CD4-positive, alpha-beta T cell (primary cell): ENCODE data around the gene TGDS. TPM values are rescaled to one million over a fixed set of nuclear protein-coding genes. Genes with fewer than 3 reads are reported as not detected.

ENCODE experiments used
- ATAC-seq: fragments of 200-7000 bp; cut with Tn5 transposase; one replicate; pipeline ENCODE4 v1.10.0; 2022; ENCODE audit warnings: mild to moderate bottlenecking; ENCODE audit not compliant: poor library complexity
- CTCF ChIA-PET: fragments of 350-600 bp; sonication (Branson Sonifier 250); formaldehyde crosslinking; loops from one replicate; lab custom pipeline; 2021; ENCODE audit warnings: antibody characterized with exemption, inconsistent platforms; lab: Charles Lee
- POLR2A ChIA-PET: fragments of 350-600 bp; sonication (Branson Sonifier 250); formaldehyde crosslinking; loops from one replicate; lab custom pipeline; 2021; ENCODE audit warnings: antibody characterized with exemption, inconsistent platforms; lab: Charles Lee
- DNase-seq, 14 experiments: peaks; one replicate each; pipeline ENCODE4 v3.0.0-alpha.2; 2013 to 2020; ENCODE audit warnings: mixed read lengths in 2 of 14
- H3K27ac ChIP-seq, 2 donors: one replicate each; pipeline versions ENCODE4 v1.5.1 to v1.7.0; 2013; ENCODE audit warnings: low read length in 2 of 2, low read depth in 1 of 2, mild to moderate bottlenecking in 1 of 2
- H3K27me3 ChIP-seq, 2 experiments: 1 replicate in 1 of 2; 2 replicates in 1 of 2; pipeline versions ENCODE4 v1.6.1 to v1.7.0; 2013; ENCODE audit warnings: low read length in 2 of 2, control low read depth in 1 of 2, mild to moderate bottlenecking in 1 of 2, moderate library complexity in 1 of 2; ENCODE audit not compliant: insufficient read depth in 2 of 2, control insufficient read depth in 1 of 2
- H3K36me3 ChIP-seq: one replicate; pipeline ENCODE4 v1.6.1; 2013; ENCODE audit warnings: low read length, control low read depth; ENCODE audit not compliant: insufficient read depth
- H3K4me1 ChIP-seq: one replicate; pipeline ENCODE4 v1.6.1; 2013; ENCODE audit warnings: low read length, control low read depth; ENCODE audit not compliant: insufficient read depth
- H3K4me3 ChIP-seq: one replicate; pipeline ENCODE4 v1.5.1; 2013; ENCODE audit warnings: mild to moderate bottlenecking, low read length, moderate library complexity
- H3K9me3 ChIP-seq, 2 experiments: 1 replicate in 1 of 2; 2 replicates in 1 of 2; pipeline versions ENCODE4 v1.6.1 to v1.7.0; 2013; ENCODE audit warnings: low read length in 2 of 2, mild to moderate bottlenecking in 2 of 2, control low read depth in 1 of 2, moderate library complexity in 1 of 2; ENCODE audit not compliant: control insufficient read depth in 1 of 2, insufficient read depth in 1 of 2
- H3K27ac Mint-ChIP-seq: one replicate; pipeline ENCODE4 v1.8.0; 2020; ENCODE audit warnings: mixed read lengths
- H3K27me3 Mint-ChIP-seq: one replicate; pipeline ENCODE4 v1.8.0; 2021; ENCODE audit warnings: mixed read lengths
- H3K36me3 Mint-ChIP-seq: one replicate; pipeline ENCODE4 v1.8.0; 2021; ENCODE audit warnings: low read depth, mixed read lengths
- H3K4me1 Mint-ChIP-seq: one replicate; pipeline ENCODE4 v1.8.0; 2021; ENCODE audit warnings: low read depth, mixed read lengths
- H3K4me3 Mint-ChIP-seq: one replicate; pipeline ENCODE4 v1.8.0; 2020; ENCODE audit warnings: mild to moderate bottlenecking, mixed read lengths
- H3K9me3 Mint-ChIP-seq: one replicate; pipeline ENCODE4 v1.8.0; 2020; ENCODE audit warnings: mixed read lengths
- CTCF ChIP-seq: fragments of 200-600 bp; IDR thresholded peaks from one replicate; pipeline ENCODE4 v1.8.0; 2022; ENCODE audit warnings: antibody characterized with exemption, mild to moderate bottlenecking
- intact Hi-C, 2 experiments: fragments of 100-400 bp; cut with DNase I in 1 of 2; cut with micrococcal nuclease in 1 of 2; formaldehyde crosslinking; loops; one replicate each; pipeline versions ENCODE4 v1.15.1 to v1.9.0; 2023 to 2025; cut with DNase I, micrococcal nuclease
- total RNA-seq, 174 experiments: library from RNA in 2 of 174; stranded (reverse) in 2 of 174; gene quantifications; one replicate each; pipeline ENCODE4 v1.2.3 and lab custom pipeline; 2021 to 2026

Gene TGDS
- total RNA-seq, 2 experiments from 2014 or later: 4.1 to 4.6 TPM

GRCh38 chr13:94598281-94598680 lies 2.3 kb upstream of the TGDS start:
- Histone ChIP-seq H3K36me3 (no peaks in the 10 kb centered on the region), H3K27ac (no peak overlapping the region), H3K27me3 (no peaks in the 10 kb centered on the region), H3K4me1 (peaks cover 33% of the 10 kb centered on the region), H3K4me3 (no peak overlapping the region), H3K9me3 (no peaks in the 10 kb centered on the region)
- Mint-ChIP-seq H3K4me1 (peaks cover 50% of the 10 kb centered on the region), H3K27ac (peak overlapping the region; percentile 19), H3K9me3 (no peaks in the 10 kb centered on the region), H3K4me3 (peak overlapping the region; percentile 11), H3K27me3 (no peaks in the 10 kb centered on the region), H3K36me3 (peaks cover 18% of the 10 kb centered on the region)
- DNase-seq (no peak), ATAC-seq (no peak)
- TF ChIP-seq CTCF: no peak
- intact Hi-C loops: loop anchor here in 1 of 2 experiments (10.0 kb wide), 1 partner anchor 1077 kb away; the partner anchor contains the start of gene DNAJC3
- CTCF ChIA-PET: no interaction called here
- POLR2A ChIA-PET: no interaction called here

GRCh38 chr13:94596575-94596971 lies 621 bp upstream of the TGDS start:
- CTCF ChIA-PET: interaction anchor here (0.9 to 1.3 kb wide), 3 partner anchors 11 to 161 kb away, joined by 3 to 5 read pairs (median 4); no protein-coding TSS in a partner anchor
- peaks cover 25% of the 10 kb centered on the region for H3K36me3 Mint-ChIP-seq

More at GRCh38 chr13:94596575-94596971, 621 bp upstream of the TGDS start:
- H3K36me3 ChIP-seq: peaks cover 7% of the 10 kb centered on the region
- peaks cover 33% of the 10 kb centered on the region for H3K4me1 ChIP-seq
- H3K27me3 Mint-ChIP-seq: no peaks in the 10 kb centered on the region
- H3K9me3 Mint-ChIP-seq: no peaks in the 10 kb centered on the region
- peak overlapping the region; percentile 74 for H3K4me3 ChIP-seq
- H3K4me1 Mint-ChIP-seq: peaks cover 43% of the 10 kb centered on the region
- H3K27ac Mint-ChIP-seq: peak overlapping the region; percentile 76
- H3K9me3 ChIP-seq: no peaks in the 10 kb centered on the region
- no peak for DNase-seq
- TF ChIP-seq CTCF: no peak
- H3K27ac ChIP-seq: peak overlapping the region in 1 of 2 donors; percentile 68
- no peaks in the 10 kb centered on the region for H3K27me3 ChIP-seq
- intact Hi-C loops: loop anchor here (1.0 to 10.0 kb wide), 2 partner anchors 47 to 1078 kb away; partner anchors contain the start of gene DNAJC3 (in 1 of the 2)
- peak overlapping the region; percentile 92 for H3K4me3 Mint-ChIP-seq
- peak; percentile 1 for ATAC-seq
- POLR2A ChIA-PET: interaction anchor here (1.0 to 2.2 kb wide), 4 partner anchors 35 to 1080 kb away, joined by 3 to 75 read pairs (median 4); partner anchors contain the start of gene DNAJC3
